ENCODE data around the gene BACE1.

DNA sequence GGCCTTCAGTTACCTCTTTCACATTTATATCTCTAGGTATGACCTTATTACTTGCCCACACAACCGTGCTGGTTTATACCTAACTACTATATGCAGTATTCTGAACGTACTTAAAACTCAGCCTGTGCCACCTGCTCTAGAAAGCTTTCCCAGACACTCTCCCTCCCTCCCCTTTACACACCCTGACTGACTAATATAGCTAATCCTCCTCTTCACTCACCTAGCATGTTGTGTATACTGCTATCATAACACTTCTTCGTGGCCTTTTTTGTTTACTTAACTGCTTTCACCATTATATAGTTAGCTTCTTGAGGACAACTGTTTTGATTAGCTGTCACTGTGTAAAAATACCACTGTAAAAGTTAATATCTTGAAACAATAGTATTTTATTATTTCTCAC is 60.1 kb downstream of the BACE1 start:
- TF ChIP-seq, protein P1, sequence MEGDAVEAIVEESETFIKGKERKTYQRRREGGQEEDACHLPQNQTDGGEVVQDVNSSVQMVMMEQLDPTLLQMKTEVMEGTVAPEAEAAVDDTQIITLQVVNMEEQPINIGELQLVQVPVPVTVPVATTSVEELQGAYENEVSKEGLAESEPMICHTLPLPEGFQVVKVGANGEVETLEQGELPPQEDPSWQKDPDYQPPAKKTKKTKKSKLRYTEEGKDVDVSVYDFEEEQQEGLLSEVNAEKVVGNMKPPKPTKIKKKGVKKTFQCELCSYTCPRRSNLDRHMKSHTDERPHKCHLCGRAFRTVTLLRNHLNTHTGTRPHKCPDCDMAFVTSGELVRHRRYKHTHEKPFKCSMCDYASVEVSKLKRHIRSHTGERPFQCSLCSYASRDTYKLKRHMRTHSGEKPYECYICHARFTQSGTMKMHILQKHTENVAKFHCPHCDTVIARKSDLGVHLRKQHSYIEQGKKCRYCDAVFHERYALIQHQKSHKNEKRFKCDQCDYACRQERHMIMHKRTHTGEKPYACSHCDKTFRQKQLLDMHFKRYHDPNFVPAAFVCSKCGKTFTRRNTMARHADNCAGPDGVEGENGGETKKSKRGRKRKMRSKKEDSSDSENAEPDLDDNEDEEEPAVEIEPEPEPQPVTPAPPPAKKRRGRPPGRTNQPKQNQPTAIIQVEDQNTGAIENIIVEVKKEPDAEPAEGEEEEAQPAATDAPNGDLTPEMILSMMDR (conservative IDR thresholded peaks at IDR 0.05): no peak
- no peak for TF ChIP-seq EZH2 (IDR thresholded peaks at IDR 0.05; ENCODE audit: low read depth)

Data from PC-9 (cell line).